ENCODE results near the gene LENEP.

- TF ChIP-seq CTCF (IDR thresholded peaks at IDR 0.05): no peak
- TF ChIP-seq EZH2 (IDR thresholded peaks at IDR 0.05): no peak
- TF ChIP-seq EZH2phosphoT487 (IDR thresholded peaks at IDR 0.05): no peak
Measured at GRCh38 chr1:154959426-154959780, 34.0 kb upstream of the LENEP start.

All from neural progenitor cell (in vitro differentiated cells).